MCF 10A (cell line): ENCODE results near the gene DDN. TPM values are rescaled to one million over a fixed set of nuclear protein-coding genes. Genes with fewer than 3 reads are reported as not detected.

ENCODE experiments used
- BruUV-seq: library from RNA; stranded (reverse); fragments of 400-500 nt; replicated peaks from 2 replicates; lab custom pipeline; 2021; lab: Mats Ljungman, UMichigan
- CTCF ChIA-PET: fragments of 300-600 bp; sonication (Branson Sonifier 250); formaldehyde crosslinking; extraction: SDS; loops from one replicate; lab custom pipeline; 2021; ENCODE audit warnings: antibody characterized with exemption, inconsistent platforms; lab: Yijun Ruan, JAX
- POLR2A ChIA-PET: fragments of 300-600, 350-650 bp; sonication (Branson Sonifier 250); formaldehyde crosslinking; extraction: SDS; loops from one replicate; lab custom pipeline; 2020; ENCODE audit warnings: antibody characterized with exemption, inconsistent platforms; lab: Yijun Ruan, JAX
- DNase-seq: peaks from one replicate; pipeline ENCODE4 v3.0.0-alpha.2; 2018; ENCODE audit not compliant: unreplicated experiment
- H3K27ac Mint-ChIP-seq: one replicate; pipeline ENCODE4 v1.8.0; 2022; ENCODE audit warnings: mild to moderate bottlenecking, low read depth, mixed read lengths; ENCODE audit not compliant: unreplicated experiment
- H3K27me3 Mint-ChIP-seq: one replicate; pipeline ENCODE4 v1.8.0; 2022; ENCODE audit warnings: mixed read lengths; ENCODE audit not compliant: insufficient read depth, unreplicated experiment
- H3K36me3 Mint-ChIP-seq: one replicate; pipeline ENCODE4 v1.8.0; 2022; ENCODE audit warnings: mild to moderate bottlenecking, moderate library complexity, mixed read lengths; ENCODE audit not compliant: insufficient read depth, unreplicated experiment
- H3K4me1 Mint-ChIP-seq: one replicate; pipeline ENCODE4 v1.8.0; 2022; ENCODE audit warnings: mixed read lengths; ENCODE audit not compliant: insufficient read depth, unreplicated experiment
- H3K4me3 Mint-ChIP-seq: one replicate; pipeline ENCODE4 v1.8.0; 2022; ENCODE audit warnings: mild to moderate bottlenecking, moderate library complexity, mixed read lengths; ENCODE audit not compliant: unreplicated experiment
- H3K9me3 Mint-ChIP-seq: one replicate; pipeline ENCODE4 v1.8.0; 2022; ENCODE audit warnings: mixed read lengths; ENCODE audit not compliant: unreplicated experiment
- CTCF ChIP-seq: fragments of 200-600 bp; IDR thresholded peaks from one replicate; pipeline ENCODE4 v1.8.0; 2022; ENCODE audit warnings: antibody characterized with exemption, mild to moderate bottlenecking; ENCODE audit not compliant: unreplicated experiment
- intact Hi-C: fragments of 100-400 bp; cut with micrococcal nuclease; formaldehyde crosslinking; loops from 2 replicates; pipeline ENCODE4 v1.14.1; 2022
- total RNA-seq: library from RNA; stranded (reverse); gene quantifications from 2 replicates; pipeline ENCODE4 v1.2.3, GENCODE V29; 2022

Gene DDN
- total RNA-seq, 1 experiment from 2014 or later = 0.28 TPM

- TF ChIP-seq CTCF = no peak
- intact Hi-C loops = no loop called here
- Mint-ChIP-seq H3K9me3 (no peaks in the 10 kb centered on the region), H3K4me1 (peaks cover 22% of the 10 kb centered on the region), H3K27ac (no peak overlapping the region), H3K36me3 (peaks cover 28% of the 10 kb centered on the region), H3K4me3 (no peak overlapping the region), H3K27me3 (no peaks in the 10 kb centered on the region)
- ChIA-PET CTCF (interaction anchor here (0.5 to 4.1 kb wide), 4 partner anchors 17 to 101 kb away, joined by 3 to 18 read pairs (median 9); no protein-coding TSS in a partner anchor), POLR2A (no interaction called here)
- no TSS peak for BruUV-seq
- DNase-seq = no peak
Measured at GRCh38 chr12:48954061-48954460, 45.1 kb downstream of the DDN start.

- no TSS peak for BruUV-seq
- intact Hi-C loops = no loop called here
- H3K4me3 Mint-ChIP-seq = no peak overlapping the region
- H3K9me3 Mint-ChIP-seq = no peaks in the 10 kb centered on the region
- POLR2A ChIA-PET = interaction anchor here (1.1 to 1.2 kb wide), 2 partner anchors 13 to 100 kb away, joined by 3 to 5 read pairs; no protein-coding TSS in a partner anchor
- TF ChIP-seq CTCF = no peak
- H3K4me1 Mint-ChIP-seq = peaks cover 23% of the 10 kb centered on the region
- CTCF ChIA-PET = interaction anchor here (0.6 to 4.1 kb wide), 6 partner anchors 11 to 99 kb away, joined by 3 to 18 read pairs (median 6); partner anchors contain the start of gene WNT1
- H3K27me3 Mint-ChIP-seq = no peaks in the 10 kb centered on the region
- no peak for DNase-seq
- peaks cover 28% of the 10 kb centered on the region for H3K36me3 Mint-ChIP-seq
- no peak overlapping the region for H3K27ac Mint-ChIP-seq
Measured at GRCh38 chr12:48952691-48953090, 46.5 kb downstream of the DDN start.

GRCh38 chr12:48947727-48948126, 51.4 kb downstream of the DDN start:
- intact Hi-C loops = no loop called here
- no peak for DNase-seq
- Mint-ChIP-seq H3K27ac (no peak overlapping the region), H3K9me3 (no peaks in the 10 kb centered on the region), H3K4me1 (peaks cover 21% of the 10 kb centered on the region), H3K27me3 (no peaks in the 10 kb centered on the region), H3K4me3 (no peak overlapping the region), H3K36me3 (peaks cover 31% of the 10 kb centered on the region)
- TF ChIP-seq CTCF = no peak
- ChIA-PET CTCF (interaction anchor here (0.8 to 1.7 kb wide), 9 partner anchors 8 to 133 kb away, joined by 3 to 7 read pairs (median 5); no protein-coding TSS in a partner anchor), POLR2A (interaction anchor here (1.2 kb wide), 1 partner anchor 9 kb away, joined by 5 read pairs; the partner anchor contains the start of gene ARF3)
- no TSS peak for BruUV-seq

DNA sequence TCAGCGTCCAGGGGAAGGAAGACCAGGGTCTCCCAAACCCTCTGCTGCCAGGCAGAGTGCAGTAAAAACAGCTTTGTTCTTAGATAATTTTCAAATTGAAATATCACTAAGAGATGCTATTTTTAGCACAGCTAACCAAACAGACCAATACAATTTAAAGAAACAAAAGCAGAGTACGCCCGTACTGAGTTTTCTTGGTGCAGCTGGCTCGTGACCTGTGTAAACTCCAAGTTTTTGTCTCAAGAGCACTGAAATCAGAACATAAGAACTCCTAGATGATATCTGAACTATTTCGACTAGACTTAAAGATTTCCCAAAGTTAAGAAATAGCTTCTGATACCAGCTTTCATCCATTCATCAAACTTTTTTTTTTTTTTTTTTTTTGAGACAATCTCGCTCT, 52.2 kb downstream of the DDN start:
- H3K36me3 Mint-ChIP-seq = peaks cover 26% of the 10 kb centered on the region
- H3K27ac Mint-ChIP-seq = no peak overlapping the region
- intact Hi-C loops = no loop called here
- no peak overlapping the region for H3K4me3 Mint-ChIP-seq
- ChIA-PET POLR2A (interaction anchor here (1.6 kb wide), 1 partner anchor 9 kb away, joined by 4 read pairs; no protein-coding TSS in a partner anchor), CTCF (interaction anchor here (0.8 to 1.7 kb wide), 4 partner anchors 13 to 94 kb away, joined by 3 to 7 read pairs (median 4); no protein-coding TSS in a partner anchor)
- peaks cover 21% of the 10 kb centered on the region for H3K4me1 Mint-ChIP-seq
- no peaks in the 10 kb centered on the region for H3K9me3 Mint-ChIP-seq
- BruUV-seq = no TSS peak
- no peak for TF ChIP-seq CTCF
- DNase-seq = no peak
- H3K27me3 Mint-ChIP-seq = no peaks in the 10 kb centered on the region
